NCI-H2227 treated with DMSO at 0.1 percent for 48 hours (cell line): ENCODE results near the gene PPM1M.

Experiments
- DNase-seq: peaks from one replicate; lab custom pipeline; 2025; lab: John Stamatoyannopoulos, UW

Gene PPM1M

DNA sequence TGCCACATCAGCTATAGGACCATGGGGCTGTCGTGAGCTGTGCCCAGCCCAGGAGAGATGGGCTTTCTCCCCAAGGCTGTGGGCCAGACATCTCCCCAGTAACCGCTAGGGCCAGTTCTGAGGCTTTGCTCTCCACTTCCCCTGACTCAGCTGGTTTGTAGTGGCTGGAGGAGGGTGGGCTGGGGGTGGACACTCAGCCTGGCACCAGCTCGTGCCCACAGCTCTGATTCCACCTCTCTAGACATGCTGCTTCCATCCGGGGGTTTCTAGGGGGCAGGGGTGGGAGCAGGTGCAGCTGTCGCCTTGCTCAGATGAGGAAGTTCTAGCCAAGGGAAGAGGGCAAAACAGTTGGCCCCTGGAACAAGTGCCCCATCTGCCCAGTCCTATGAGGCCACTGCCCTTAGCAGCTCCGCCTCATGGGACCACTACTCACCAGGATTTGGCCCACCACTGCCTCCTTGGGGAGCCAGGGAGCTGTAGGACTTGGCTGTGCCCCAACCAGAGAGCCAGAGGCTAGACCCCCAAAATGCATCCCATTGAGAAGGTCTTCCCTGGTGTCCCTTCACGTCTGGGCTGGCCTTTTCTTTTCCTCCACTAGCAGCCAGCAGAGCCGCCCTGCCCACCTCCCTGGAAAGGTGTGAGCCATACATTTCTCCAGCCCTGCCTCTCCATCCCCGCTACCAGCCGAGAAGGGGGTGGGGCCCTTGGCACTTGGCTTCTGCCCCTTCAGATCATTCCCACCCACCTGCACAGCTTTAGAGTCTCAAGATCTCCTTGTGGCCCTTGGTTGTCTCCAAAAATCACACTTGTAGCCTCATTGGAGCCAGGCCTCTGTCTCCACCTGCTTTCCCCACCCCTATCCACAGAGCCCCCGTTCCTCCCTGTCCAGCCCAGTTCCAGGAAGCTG lies 51.9 kb downstream of the PPM1M start:
- no peak for DNase-seq

GRCh38 chr3:52298149-52299098 lies 52.9 kb downstream of the PPM1M start:
- no peak for DNase-seq

- no peak for DNase-seq
These were observed 53.8 kb downstream of the PPM1M start for GRCh38 chr3:52299247-52299878.
